Stomach (tissue), 4 donors: ENCODE measurements around the gene ADGRL3.

ENCODE experiments used
- CTCF ChIP-seq, 7 experiments: fragments of 450-650 bp in 4 of 7; fragments of 200-600 bp in 3 of 7; sonication (generic) in 3 of 7; IDR thresholded peaks; one replicate each; pipeline ENCODE4 v1.5.1; 2016 to 2019; ENCODE audit warnings: antibody characterized with exemption in 7 of 7, control low read depth in 2 of 7, mild to moderate bottlenecking in 1 of 7
- POLR2A ChIP-seq, 4 donors: fragments of 450-650 bp; IDR thresholded peaks; one replicate each; pipeline ENCODE4 v1.6.1; 2016; ENCODE audit warnings: antibody characterized with exemption in 4 of 4, control low read depth in 2 of 4, mild to moderate bottlenecking in 1 of 4, moderate library complexity in 1 of 4
- POLR2AphosphoS5 ChIP-seq, 3 donors: sonication (generic); formaldehyde crosslinking; IDR thresholded peaks; one replicate each; pipeline ENCODE4 v1.6.1; 2016; ENCODE audit warnings: antibody characterized with exemption in 3 of 3

- TF ChIP-seq CTCF (IDR thresholded peaks at IDR 0.05) (no peak), POLR2A (IDR thresholded peaks at IDR 0.05) (no peak), POLR2AphosphoS5 (IDR thresholded peaks at IDR 0.05) (no peak)
These were observed 120.0 kb downstream of the ADGRL3 start for GRCh38 chr4:61320154-61320553.
